Stimulated activated CD8-positive, alpha-beta memory T cell treated with anti-CD3 and anti-CD28 coated beads, Interleukin-4, amount 100 ng/mL, for 1 hour (primary cell): ENCODE measurements around the gene DOCK8.
A peak's percentile ranks its signal among the peaks of the same experiment; 100 is the strongest.

ENCODE experiments used
- DNase-seq, 2 donors: peaks; one replicate each; pipeline ENCODE4 v3.0.0-alpha.2; 2020; ENCODE audit warnings: low read depth in 2 of 2, low spot score in 1 of 2

The DOCK8 gene

GRCh38 chr9:456365-456764 lies 241.7 kb downstream of the DOCK8 start:
- DNase-seq: no peak

DNA sequence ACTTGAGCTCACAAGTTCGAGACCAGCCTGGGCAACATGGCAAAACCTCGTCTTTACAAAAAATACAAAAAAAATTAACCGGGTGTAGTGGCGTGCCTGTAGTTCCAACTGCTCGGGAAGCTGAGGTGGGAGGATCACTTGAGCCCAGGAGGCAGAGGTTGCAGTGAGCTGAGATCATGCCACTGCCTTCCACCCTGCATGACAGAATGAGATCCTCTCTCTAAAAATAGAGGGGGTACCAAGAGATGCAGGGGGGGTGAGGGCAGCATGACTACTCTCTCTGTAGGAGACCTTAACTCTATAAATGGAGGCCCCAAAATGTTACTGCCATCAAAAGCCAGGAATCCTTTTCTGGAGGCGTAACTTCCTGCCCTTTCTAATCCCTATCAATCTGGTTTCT lies 243.9 kb downstream of the DOCK8 start:
- no peak for DNase-seq

DNA sequence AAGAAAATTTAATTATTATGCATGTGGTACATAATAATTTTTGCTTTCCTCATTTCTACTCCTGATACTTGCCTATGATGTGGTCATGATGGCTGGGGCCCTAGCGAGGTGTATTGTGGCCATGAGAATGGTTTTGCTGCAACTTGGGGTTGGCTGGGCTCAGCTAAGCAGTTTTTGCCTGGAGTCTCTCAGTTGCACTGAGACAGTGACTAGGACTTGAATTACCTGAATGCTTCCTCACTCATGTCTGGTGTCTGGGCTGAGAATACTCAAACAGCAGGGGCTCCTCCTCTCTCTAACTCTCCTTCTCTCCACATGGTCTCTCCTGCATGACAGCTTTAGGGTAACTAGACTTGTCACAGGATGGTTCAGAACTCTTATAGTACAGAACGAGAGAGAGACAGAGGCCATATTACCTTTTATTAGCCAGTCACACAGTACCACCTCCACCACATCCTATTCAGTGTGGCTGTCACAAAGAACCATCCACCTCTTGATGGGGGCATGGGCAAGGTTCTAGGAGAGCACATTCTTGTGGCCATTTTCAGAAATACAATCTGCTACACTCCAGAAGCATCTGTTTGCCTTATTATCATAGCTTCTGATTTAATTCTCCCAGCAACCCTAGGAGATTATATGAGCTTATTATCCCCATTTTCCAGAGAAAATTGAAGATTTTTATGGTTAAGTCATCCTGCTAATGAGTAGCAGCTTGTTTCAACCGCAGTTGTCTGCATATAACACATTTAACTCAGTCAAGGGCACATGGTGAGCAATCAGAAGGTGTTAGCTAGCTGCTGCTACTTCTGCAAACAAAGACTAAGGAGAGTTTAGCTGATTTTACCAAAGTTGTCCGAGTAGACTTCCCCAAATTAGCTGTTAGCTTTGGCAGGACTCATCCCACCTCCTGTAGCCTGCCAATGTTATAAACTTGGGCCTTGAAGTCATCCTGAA lies 245.1 kb downstream of the DOCK8 start:
- no peak for DNase-seq

DNA sequence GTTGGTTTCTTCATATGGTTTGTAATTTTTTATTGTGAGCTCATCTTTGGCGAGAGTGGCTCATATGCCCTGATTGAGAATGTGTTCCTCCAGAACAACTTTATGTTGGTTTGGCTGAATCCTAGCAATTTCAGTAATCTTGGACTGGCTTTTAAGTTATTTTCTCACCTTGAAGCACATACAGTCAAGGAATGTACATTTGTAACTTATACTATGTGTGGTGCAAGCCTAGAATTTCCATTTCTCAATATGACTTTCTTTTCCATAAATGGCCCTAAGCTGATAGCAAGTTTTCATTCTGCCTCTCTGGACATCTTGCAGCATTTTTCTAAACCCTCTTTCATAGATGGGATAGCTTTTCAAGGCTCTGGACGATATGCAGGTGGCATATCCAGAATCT lies 247.5 kb downstream of the DOCK8 start:
- no peak for DNase-seq

DNA sequence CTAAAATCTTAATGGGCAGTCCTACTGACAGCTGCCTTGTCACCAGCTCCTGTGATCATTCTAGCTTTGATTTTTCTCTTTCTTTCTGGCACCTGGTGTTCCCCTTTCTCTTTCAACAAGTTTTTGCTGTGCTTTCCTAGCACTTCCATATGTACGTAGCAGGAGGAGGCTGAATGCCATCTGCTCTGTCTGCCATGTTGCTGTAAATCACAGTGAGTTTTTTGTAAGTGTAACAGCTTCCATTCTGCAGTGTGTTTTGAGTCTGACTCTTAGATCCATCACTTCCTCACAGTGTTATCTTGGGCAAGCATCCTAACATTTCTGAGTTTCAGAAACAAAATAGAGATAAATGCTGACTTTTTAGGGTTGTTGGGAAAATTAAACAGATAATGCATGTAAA lies 247.9 kb downstream of the DOCK8 start:
- DNase-seq: no peak

GRCh38 chr9:463455-464171 lies 248.9 kb downstream of the DOCK8 start:
- no peak for DNase-seq

DNA sequence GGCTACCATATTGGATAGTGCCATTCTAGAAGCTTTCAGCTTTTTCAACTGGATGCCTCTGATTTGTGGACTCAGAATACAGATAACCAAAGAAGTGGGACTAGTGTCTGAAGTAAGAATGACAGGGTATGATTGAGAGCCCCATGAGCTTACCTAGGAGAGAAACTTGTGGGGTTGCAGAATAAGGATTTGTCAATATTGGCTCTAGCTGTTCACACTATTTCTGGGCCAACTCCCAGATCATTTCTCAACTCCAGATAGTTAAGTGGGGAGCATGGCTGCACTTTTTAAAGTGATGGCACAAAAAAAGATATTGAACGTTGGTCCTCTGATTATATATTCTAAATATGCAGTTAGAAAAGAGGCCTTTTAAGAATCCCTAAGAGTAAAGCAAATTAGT lies 252.1 kb downstream of the DOCK8 start:
- DNase-seq: no peak

GRCh38 chr9:468766-469426 lies 254.2 kb downstream of the DOCK8 start:
- DNase-seq: no peak

DNA sequence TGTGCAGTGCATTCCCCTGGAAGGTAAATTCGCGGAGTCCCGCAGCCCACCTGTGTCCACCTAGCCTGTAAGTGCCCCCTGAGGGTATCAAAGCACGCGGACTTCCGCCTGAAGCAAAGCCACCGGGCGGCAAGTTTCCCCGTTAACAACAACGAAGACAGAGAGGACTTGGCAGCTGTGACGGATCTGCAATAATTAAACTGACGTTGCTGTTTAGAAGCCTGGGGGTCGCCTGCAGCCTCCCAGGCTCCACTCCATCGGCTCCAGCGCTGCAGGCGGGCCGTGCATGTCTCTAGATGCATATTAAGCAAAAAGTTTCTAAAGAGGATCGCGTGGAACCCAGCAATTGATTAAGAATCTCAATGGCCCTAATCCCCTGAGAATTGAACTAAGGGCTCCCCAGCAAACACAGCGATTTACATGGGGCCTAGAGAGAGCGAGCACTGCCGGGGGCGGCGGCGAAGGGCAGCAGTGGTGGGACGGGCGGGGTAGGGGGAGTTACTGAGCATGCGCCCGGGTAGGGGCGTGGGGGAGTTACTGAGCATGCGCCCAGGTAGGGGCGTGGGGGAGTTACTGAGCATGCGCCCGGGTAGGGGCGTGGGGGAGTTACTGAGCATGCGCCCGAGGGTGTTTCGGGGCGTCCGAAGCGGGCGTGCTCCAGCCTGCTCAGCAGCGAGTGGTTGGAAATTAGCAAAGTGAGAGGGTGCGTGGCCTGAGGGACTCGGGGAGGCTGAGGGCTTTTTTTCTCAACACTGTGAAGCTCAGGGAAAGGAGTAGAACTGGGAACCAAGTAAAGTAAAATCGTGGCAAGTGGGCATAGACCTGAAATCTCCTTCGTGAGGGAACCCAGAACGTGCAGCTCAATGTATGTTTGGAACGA lies 255.2 kb downstream of the DOCK8 start:
- peak; percentile 75 to 82 for DNase-seq

- DNase-seq: no peak
Measured at GRCh38 chr9:470552-471194, 256.0 kb downstream of the DOCK8 start.

DNA sequence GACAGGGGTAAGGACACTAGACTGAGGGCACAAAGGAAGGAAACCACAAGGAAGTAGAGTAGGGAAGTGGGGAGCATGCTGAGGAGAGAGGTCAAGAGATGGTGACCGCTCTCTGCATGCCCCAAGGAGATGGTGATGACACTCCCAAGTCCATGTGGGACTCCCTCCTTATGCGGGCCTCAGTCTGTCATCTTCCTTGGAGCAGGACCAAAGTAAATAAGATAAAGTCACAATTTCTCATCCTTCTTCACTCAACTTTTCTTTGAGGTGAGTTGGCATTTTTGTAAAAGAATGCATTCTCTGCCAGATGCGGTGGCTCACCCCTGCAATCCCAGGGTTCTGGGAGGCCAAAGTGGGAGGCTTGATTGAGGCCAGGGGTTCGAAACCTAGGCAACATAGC lies 256.7 kb downstream of the DOCK8 start:
- DNase-seq: no peak

DNA sequence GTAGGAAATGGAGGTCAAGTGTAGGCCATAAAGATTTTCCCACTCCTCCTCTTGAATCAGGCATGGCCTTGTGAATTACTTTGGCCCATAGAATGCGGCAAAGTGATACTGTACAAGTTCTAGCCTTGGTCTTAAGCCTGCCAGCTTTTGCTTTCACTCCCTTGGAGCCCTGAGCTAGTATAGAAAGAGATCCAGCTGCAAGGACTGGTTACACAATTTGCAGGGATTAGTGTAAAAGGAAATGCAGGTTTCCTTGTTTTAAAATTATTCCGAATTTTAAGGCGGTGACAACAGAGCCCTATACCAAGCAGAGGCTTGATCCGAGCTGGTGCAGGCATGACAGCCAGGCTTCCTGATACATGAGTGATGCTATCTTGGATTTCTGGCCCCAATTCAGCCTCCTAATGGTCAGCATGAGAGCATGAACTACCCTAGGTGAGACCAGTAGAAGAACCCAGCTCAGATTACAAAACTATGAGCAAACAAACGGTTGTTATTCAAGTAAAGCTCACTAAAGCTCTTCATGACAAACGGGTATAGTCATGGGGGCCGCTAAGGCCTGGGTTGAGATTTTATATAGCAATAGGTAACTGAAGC lies 257.9 kb downstream of the DOCK8 start:
- DNase-seq: no peak

DNA sequence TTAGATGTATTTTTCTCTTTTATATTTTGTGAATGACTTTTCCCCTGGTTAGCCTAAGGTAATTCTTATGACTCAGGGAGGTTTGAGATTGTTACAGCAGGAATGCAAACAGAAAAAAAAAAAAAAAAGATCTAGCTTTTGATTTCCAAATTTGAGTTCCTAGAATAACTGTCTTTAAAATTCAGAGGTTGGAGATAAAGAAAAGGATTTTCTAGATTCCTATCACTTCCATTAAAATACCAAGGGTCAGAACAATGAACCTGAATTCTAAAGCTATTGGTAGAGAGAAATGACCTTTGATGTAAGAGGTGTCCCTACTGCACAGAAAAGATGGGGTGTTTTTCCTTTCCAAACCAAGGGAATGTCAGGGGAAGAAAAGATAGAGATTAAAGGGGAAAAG lies 262.5 kb downstream of the DOCK8 start:
- DNase-seq: no peak

GRCh38 chr9:479304-479970 lies 264.8 kb downstream of the DOCK8 start:
- no peak for DNase-seq

GRCh38 chr9:479971-480350 lies 265.3 kb downstream of the DOCK8 start:
- DNase-seq: no peak

GRCh38 chr9:482739-483138 lies 268.1 kb downstream of the DOCK8 start:
- no peak for DNase-seq

DNA sequence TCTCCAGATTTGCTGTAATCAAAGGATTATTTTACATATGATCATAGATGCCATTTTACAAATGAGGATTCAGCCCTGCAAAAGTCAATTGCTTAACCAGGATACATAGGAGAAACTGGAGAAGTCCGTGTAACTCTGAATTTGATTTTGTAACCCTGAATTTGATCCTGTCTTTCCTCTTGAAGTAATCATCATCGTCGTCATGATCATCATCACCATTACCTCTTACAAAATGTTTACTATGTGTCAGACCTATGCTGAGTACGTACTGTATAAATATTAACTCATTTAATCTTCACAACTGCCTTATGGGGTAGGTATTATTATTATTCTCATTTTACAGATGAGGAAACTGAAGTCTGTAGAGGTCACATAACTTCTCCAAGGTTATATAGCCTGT lies 271.5 kb downstream of the DOCK8 start:
- DNase-seq: no peak

- DNase-seq: no peak
Measured at GRCh38 chr9:487429-487828, 272.8 kb downstream of the DOCK8 start.

DNA sequence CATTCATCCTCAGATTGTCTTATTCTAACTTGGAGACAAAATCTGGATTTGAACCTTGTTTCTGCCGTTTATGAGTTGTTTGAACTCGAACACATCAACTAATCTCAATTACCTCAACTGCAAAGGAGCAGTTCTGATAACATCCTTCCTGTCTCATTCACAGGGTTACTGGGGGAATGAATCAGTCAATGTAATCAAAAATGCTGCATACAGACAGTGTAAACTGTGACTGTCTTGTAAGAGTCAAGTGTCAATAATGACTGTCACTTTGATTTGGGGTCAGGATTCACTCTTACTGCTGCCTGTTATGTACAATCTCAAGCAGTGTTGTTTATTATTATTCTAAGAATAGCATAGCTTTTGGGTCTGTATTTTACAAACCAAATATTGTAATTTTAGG lies 273.8 kb downstream of the DOCK8 start:
- no peak for DNase-seq
